Liver (tissue), 9 donors: ENCODE data around the gene BFSP1. TPM values are rescaled to one million over a fixed set of nuclear protein-coding genes. Genes with fewer than 3 reads are reported as not detected.

ENCODE experiments used
- DNase-seq: peaks from one replicate; pipeline ENCODE4 v3.0.0-alpha.2; 2017; ENCODE audit warnings: low spot score
- H3K27ac ChIP-seq, 2 donors: one replicate each; pipeline ENCODE4 v1.7.0; 2013; ENCODE audit warnings: inconsistent platforms in 2 of 2, low read length in 2 of 2, control low read depth in 1 of 2, low read depth in 1 of 2, mild to moderate bottlenecking in 1 of 2
- H3K27me3 ChIP-seq, 4 donors: one replicate each; pipeline versions ENCODE4 v1.6.1 to v1.7.0; 2013; ENCODE audit warnings: low read length in 3 of 4, inconsistent platforms in 1 of 4, mild to moderate bottlenecking in 1 of 4, moderate library complexity in 1 of 4; ENCODE audit not compliant: control insufficient read depth in 4 of 4, insufficient read depth in 4 of 4
- H3K36me3 ChIP-seq, 4 donors: one replicate each; pipeline versions ENCODE4 v1.6.1 to v1.7.0; 2013; ENCODE audit warnings: low read length in 3 of 4, mild to moderate bottlenecking in 3 of 4, low read depth in 1 of 4, moderate library complexity in 1 of 4; ENCODE audit not compliant: control insufficient read depth in 4 of 4, insufficient read depth in 3 of 4
- H3K4me1 ChIP-seq, 4 donors: one replicate each; pipeline versions ENCODE4 v1.6.1 to v1.7.0; 2013; ENCODE audit warnings: low read length in 3 of 4, mild to moderate bottlenecking in 3 of 4, moderate library complexity in 1 of 4; ENCODE audit not compliant: control insufficient read depth in 4 of 4, insufficient read depth in 4 of 4
- H3K4me3 ChIP-seq, 3 donors: one replicate each; pipeline versions ENCODE4 v1.6.1 to v1.7.0; 2013; ENCODE audit warnings: low read length in 3 of 3, control low read depth in 1 of 3, low read depth in 1 of 3, mild to moderate bottlenecking in 1 of 3
- H3K9ac ChIP-seq, 2 donors: one replicate each; pipeline ENCODE4 v1.7.0; 2013; ENCODE audit warnings: low read length in 2 of 2, mild to moderate bottlenecking in 2 of 2, moderate library complexity in 2 of 2, control low read depth in 1 of 2, low read depth in 1 of 2
- H3K9me3 ChIP-seq, 4 donors: one replicate each; pipeline versions ENCODE4 v1.6.1 to v1.7.0; 2013; ENCODE audit warnings: low read length in 3 of 4; ENCODE audit not compliant: control insufficient read depth in 4 of 4
- ATF3 ChIP-seq: IDR thresholded peaks from 2 replicates; pipeline ENCODE4 v1.6.1; 2016; ENCODE audit warnings: antibody characterized with exemption
- CTCF ChIP-seq: fragments of 150-350 bp; IDR thresholded peaks from 2 replicates; pipeline ENCODE4 v1.5.1; 2017; ENCODE audit warnings: improper control_type of control experiment, low read depth, low read length; ENCODE audit not compliant: missing input control
- EGR1 ChIP-seq, 2 donors: IDR thresholded peaks; 2 replicates each; pipeline ENCODE4 v1.6.1; 2016 to 2018; ENCODE audit warnings: antibody characterized with exemption in 2 of 2, low read depth in 2 of 2
- FOXA1 ChIP-seq: IDR thresholded peaks from 2 replicates; pipeline ENCODE4 v1.6.1; 2016; ENCODE audit warnings: antibody characterized with exemption
- HNF4A ChIP-seq, 2 donors: conservative IDR thresholded peaks; 2 replicates each; pipeline ENCODE4 v1.6.1; 2016; ENCODE audit warnings: antibody characterized with exemption in 2 of 2, mild to moderate bottlenecking in 2 of 2
- HNF4G ChIP-seq: IDR thresholded peaks from 2 replicates; pipeline ENCODE4 v1.6.1; 2016; ENCODE audit warnings: antibody characterized with exemption
- MAX ChIP-seq: IDR thresholded peaks from 2 replicates; pipeline ENCODE4 v1.6.1; 2016; ENCODE audit warnings: antibody characterized with exemption
- RAD21 ChIP-seq, 2 donors: IDR thresholded peaks; 2 replicates each; pipeline ENCODE4 v1.6.1; 2016; ENCODE audit warnings: antibody characterized with exemption in 2 of 2, mild to moderate bottlenecking in 2 of 2
- REST ChIP-seq: IDR thresholded peaks from 2 replicates; pipeline ENCODE4 v1.6.1; 2016; ENCODE audit warnings: antibody characterized with exemption, mild to moderate bottlenecking
- RXRA ChIP-seq, 2 donors: IDR thresholded peaks; 2 replicates each; pipeline ENCODE4 v1.6.1; 2017 to 2018; ENCODE audit warnings: antibody characterized with exemption in 2 of 2, mild to moderate bottlenecking in 1 of 2
- SP1 ChIP-seq: IDR thresholded peaks from 2 replicates; pipeline ENCODE4 v1.6.1; 2018; ENCODE audit warnings: antibody characterized with exemption, mild to moderate bottlenecking
- TAF1 ChIP-seq: conservative IDR thresholded peaks from 2 replicates; pipeline ENCODE4 v1.6.1; 2016; ENCODE audit warnings: antibody characterized with exemption, mild to moderate bottlenecking
- YY1 ChIP-seq: IDR thresholded peaks from 2 replicates; pipeline ENCODE4 v1.6.1; 2016; ENCODE audit warnings: antibody characterized with exemption, mild to moderate bottlenecking
- ZBTB33 ChIP-seq: IDR thresholded peaks from 2 replicates; pipeline ENCODE4 v1.6.1; 2016; ENCODE audit warnings: antibody characterized with exemption
- WGBS: extraction: QIAGEN DNeasy Blood & Tissue Kit; methylation state at CpG from one replicate; pipeline ENCODE4 v1.1.7; 2013; 5-methylcytosine and 5-hydroxymethylcytosine counted together
- polyA plus RNA-seq, 2 donors: library from polyadenylated mRNA; stranded (reverse) in 1 of 2; unstranded in 1 of 2; fragments of 200-250 nt in 1 of 2; fragments of >200 nt in 1 of 2; fragmentation: Nextera tagmentation in 1 of 2; extraction: Ambion mirVana in 1 of 2; gene quantifications; one replicate each; pipeline versions ENCODE4 v1.2.1 to v1.2.3, GENCODE V29; 2013 to 2015
- total RNA-seq, 2 donors: library from RNA; depleted of rRNA; stranded (reverse); fragments of >200 nt; gene quantifications; one replicate each; pipeline ENCODE4 v1.2.3, GENCODE V29; 2014
- donor health status: healthy.
- donor health status: healthy.
- donor health status: healthy.
- donor health status: healthy.
- donor health status: healthy.

Gene BFSP1
- total and polyA plus RNA-seq, 4 donors = 0.14 to 0.28 (median 0.21) TPM

GRCh38 chr20:17504066-17504897 lies 26.9 kb downstream of the BFSP1 start:
- H3K9me3 ChIP-seq = no peaks in the 10 kb centered on the region
- TF ChIP-seq HNF4A (conservative IDR thresholded peaks at IDR 0.05) = peak in 1 of 2 donors; percentile 14
- TF ChIP-seq ATF3 = no peak
- 41% methylated on average over 23 of the region's 23 CpGs for WGBS
- no peaks in the 10 kb centered on the region for H3K27me3 ChIP-seq
- H3K9ac ChIP-seq = peak overlapping the region; percentile 36 to 61
- H3K4me1 ChIP-seq = peaks cover 0 to 12% (median 5%) of the 10 kb centered on the region in 4 donors
- no peak overlapping the region for H3K27ac ChIP-seq
- no peaks in the 10 kb centered on the region for H3K36me3 ChIP-seq
- peak; percentile 51 for DNase-seq
- peak overlapping the region in 1 of 3 donors; percentile 51 for H3K4me3 ChIP-seq

GRCh38 chr20:17503301-17504065 lies 27.7 kb downstream of the BFSP1 start:
- Histone ChIP-seq H3K9ac (no peak overlapping the region), H3K4me1 (peaks cover 0 to 12% (median 5%) of the 10 kb centered on the region in 4 donors), H3K4me3 (no peak overlapping the region), H3K36me3 (no peaks in the 10 kb centered on the region), H3K27ac (no peak overlapping the region), H3K9me3 (no peaks in the 10 kb centered on the region), H3K27me3 (no peaks in the 10 kb centered on the region)
- DNase-seq = peak; percentile 40
- WGBS = 79% methylated on average over 6 of the region's 6 CpGs
- TF ChIP-seq ZBTB33 (no peak), RAD21 (IDR thresholded peaks at IDR 0.05) (no peak), SP1 (no peak), CTCF (no peak), TAF1 (no peak), FOXA1 (no peak), MAX (no peak), REST (no peak), EGR1 (IDR thresholded peaks at IDR 0.05; ENCODE audit: low read depth in 2 of 2) (no peak), RXRA (IDR thresholded peaks at IDR 0.05) (no peak), HNF4G (no peak), YY1 (no peak), ATF3 (no peak)
